Ishikawa (cell line): ENCODE measurements around the gene CACFD1.

Experiments used
- CEBPB ChIP-seq: IDR thresholded peaks from 2 replicates; pipeline ENCODE4 v1.6.1; 2012
- EGR1 ChIP-seq: IDR thresholded peaks from 2 replicates; pipeline ENCODE4 v1.6.1; 2012
- FOXM1 ChIP-seq: IDR thresholded peaks from 2 replicates; pipeline ENCODE4 v1.6.1; 2012; ENCODE audit warnings: low read depth, borderline replicate concordance
- NFIC ChIP-seq: IDR thresholded peaks from 2 replicates; pipeline ENCODE4 v1.6.1; 2012
- TAF1 ChIP-seq: IDR thresholded peaks from 2 replicates; pipeline ENCODE4 v1.6.1; 2012; ENCODE audit warnings: low read depth, mild to moderate bottlenecking
- TEAD4 ChIP-seq: IDR thresholded peaks from 2 replicates; pipeline ENCODE4 v1.6.1; 2012
- YY1 ChIP-seq: IDR thresholded peaks from 2 replicates; pipeline ENCODE4 v1.6.1; 2012; ENCODE audit warnings: low read depth
- TF ChIP-seq, protein P1 (sequence below): IDR thresholded peaks from 2 replicates; pipeline ENCODE4 v1.6.1; 2012; ENCODE audit warnings: low read depth, mild to moderate bottlenecking

DNA sequence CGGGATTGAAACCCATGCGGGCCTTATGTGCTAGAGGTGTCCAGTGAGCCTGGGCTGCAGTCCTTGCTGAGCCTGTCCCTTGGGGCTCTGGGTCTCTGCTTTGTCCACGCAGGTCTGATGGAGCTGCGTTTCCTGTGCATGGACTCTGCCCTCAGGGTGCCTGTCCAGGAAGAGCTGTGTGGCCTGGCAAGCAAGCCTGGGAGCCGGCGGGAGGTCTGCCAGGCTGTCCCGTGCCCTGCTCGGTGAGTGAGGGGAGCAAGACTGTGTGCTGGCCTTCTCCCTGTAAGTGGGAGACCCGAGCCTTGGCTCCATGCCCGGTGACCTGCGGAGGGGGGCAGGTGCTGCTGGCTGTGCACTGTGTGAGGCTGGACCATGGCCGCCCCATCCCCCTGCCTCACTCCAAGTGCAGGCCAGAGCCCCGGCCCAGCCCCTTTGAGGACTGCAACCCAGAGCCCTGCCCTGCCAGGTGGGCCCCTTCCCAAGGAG, 11.2 kb upstream of the CACFD1 start:
- TF ChIP-seq YY1 (no peak), TAF1 (no peak), TEAD4 (no peak), CEBPB (no peak), FOXM1 (no peak), EGR1 (no peak), NFIC (no peak)
- TF ChIP-seq, protein P1, sequence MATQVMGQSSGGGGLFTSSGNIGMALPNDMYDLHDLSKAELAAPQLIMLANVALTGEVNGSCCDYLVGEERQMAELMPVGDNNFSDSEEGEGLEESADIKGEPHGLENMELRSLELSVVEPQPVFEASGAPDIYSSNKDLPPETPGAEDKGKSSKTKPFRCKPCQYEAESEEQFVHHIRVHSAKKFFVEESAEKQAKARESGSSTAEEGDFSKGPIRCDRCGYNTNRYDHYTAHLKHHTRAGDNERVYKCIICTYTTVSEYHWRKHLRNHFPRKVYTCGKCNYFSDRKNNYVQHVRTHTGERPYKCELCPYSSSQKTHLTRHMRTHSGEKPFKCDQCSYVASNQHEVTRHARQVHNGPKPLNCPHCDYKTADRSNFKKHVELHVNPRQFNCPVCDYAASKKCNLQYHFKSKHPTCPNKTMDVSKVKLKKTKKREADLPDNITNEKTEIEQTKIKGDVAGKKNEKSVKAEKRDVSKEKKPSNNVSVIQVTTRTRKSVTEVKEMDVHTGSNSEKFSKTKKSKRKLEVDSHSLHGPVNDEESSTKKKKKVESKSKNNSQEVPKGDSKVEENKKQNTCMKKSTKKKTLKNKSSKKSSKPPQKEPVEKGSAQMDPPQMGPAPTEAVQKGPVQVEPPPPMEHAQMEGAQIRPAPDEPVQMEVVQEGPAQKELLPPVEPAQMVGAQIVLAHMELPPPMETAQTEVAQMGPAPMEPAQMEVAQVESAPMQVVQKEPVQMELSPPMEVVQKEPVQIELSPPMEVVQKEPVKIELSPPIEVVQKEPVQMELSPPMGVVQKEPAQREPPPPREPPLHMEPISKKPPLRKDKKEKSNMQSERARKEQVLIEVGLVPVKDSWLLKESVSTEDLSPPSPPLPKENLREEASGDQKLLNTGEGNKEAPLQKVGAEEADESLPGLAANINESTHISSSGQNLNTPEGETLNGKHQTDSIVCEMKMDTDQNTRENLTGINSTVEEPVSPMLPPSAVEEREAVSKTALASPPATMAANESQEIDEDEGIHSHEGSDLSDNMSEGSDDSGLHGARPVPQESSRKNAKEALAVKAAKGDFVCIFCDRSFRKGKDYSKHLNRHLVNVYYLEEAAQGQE = no peak
